ENCODE data around the gene LCN12. TPM values are rescaled to one million over a fixed set of nuclear protein-coding genes. Genes with fewer than 3 reads are reported as not detected.
"Not testable (repeated sequence)": the region's sequence is repeated elsewhere in the genome, so short reads cannot be mapped to it uniquely, and the experiment has no call there.

LCN12 gene
- total RNA-seq, 2 experiments from 2014 or later: 0.73 to 0.89 TPM

DNA sequence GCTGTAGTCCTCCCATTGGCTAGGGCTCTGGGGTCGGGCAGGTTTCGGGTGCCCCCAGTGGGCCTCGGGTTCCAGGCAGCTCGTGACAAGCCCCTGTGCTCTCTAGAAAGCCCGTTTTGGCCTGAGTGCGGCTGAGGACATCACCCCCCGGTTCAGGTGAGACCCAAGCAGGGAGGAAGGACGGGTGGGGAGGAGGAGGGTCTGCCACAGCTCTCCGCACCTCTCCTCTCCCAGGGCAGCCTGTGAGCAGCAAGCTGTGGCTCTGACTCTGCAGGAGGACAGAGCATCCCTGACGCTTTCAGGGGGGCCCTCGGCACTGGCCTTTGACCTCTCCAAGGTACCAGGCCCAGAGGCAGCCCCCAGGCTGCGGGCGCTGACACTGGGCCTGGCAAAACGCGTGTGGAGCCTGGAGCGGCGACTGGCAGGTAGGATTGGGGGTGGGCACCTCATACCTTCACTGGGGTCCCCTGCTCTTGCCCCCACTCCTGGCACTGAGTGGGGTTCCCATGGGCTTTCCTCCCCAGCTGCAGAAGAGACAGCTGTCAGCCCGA lies 40.8 kb downstream of the LCN12 start:
- CTCF ChIA-PET: interaction anchor here (0.9 to 4.4 kb wide), 9 partner anchors 18 to 151 kb away, joined by 3 to 26 read pairs (median 6); partner anchors contain the start of genes ABCA2, AJM1 and C8G
- POLR2A ChIA-PET: interaction anchor here (0.5 to 1.8 kb wide), 8 partner anchors 9 to 243 kb away, joined by 3 to 9 read pairs (median 4); no protein-coding TSS in a partner anchor

DNA sequence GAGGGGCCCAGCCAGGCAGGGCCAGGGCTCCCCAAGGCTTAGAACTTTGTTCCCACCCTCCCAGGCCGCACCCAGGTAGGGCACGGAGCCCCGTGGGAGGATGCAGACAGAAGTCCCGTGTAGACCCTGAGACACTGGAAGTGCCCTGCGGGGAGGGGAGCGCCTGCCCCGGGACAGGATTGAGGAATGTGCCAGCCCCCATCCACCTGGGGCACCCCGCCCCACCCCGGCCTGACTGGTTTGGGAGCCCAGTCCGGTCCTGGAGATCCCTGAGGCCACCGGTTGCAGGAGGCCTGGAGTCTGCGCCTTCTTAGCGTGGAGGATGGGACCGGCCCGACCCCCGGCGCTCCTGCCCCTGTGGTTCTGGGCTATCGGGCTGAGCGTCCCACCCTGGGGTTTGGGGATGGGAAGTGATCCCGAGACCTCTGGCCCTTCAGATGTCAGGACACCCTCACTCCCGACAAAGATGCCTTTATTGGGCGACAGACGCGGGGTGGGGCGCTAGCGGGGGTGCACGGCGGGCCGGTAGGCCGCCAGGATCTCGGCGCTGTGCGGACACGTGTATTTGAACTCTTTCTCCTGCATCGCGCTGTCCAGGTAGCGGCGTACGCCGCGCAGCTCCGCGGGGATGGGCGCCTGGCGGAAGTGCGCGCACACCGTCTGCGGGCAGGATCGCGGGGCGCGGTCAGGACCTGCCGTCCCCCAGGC lies 42.3 kb downstream of the LCN12 start:
- CTCF ChIA-PET: interaction anchor here (1.1 to 4.4 kb wide), 4 partner anchors 35 to 152 kb away, joined by 3 to 26 read pairs (median 6); partner anchors contain the start of genes ABCA2, AJM1 and C8G
- POLR2A ChIA-PET: interaction anchor here (0.6 kb wide), 1 partner anchor 39 kb away, joined by 4 read pairs; no protein-coding TSS in a partner anchor

DNA sequence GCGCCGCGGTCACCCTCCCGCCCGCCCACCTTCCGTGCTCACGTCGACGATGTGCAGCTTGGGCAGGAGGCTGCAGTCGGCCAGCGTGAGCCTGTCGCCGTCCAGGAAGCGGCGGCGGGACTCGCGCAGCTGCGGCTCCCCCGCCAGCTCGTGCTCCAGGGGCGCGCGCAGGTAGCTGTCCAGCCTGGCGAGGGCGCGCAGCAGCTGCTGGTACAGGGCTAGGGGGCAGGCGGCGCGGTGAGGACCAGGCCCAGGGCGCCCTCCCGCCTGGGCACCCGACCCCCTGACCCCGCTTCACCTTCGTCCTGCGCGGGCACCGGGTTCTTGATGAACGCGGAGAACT lies 42.8 kb downstream of the LCN12 start:
- CTCF ChIA-PET: interaction anchor here (1.2 to 4.4 kb wide), 3 partner anchors 34 to 151 kb away, joined by 3 to 26 read pairs (median 9); partner anchors contain the start of gene ABCA2
- POLR2A ChIA-PET: interaction anchor here (0.6 kb wide), 2 partner anchors 73 to 197 kb away, joined by 3 to 6 read pairs; no protein-coding TSS in a partner anchor

DNA sequence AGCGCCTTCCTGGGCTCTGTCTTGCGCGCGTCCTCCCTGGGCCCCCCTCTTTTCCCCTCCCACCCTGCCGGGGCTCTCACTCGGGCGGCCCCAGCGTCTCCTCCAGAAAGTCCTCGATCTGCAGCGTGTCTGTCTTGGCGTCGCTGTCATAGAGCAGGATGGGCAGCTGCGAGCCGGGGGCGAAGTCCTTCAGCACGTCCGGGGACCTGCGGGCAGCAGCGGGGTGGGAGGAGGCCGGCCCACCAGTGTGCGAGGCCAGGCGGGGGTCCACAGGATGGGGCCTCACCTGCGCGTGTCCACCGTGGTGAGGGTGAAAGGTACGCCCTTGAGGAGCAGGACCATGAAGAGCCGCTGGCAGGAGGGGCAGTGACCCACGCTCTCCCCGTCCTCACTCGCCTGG lies 43.3 kb downstream of the LCN12 start:
- POLR2A ChIA-PET: interaction anchor here (0.6 to 1.5 kb wide), 3 partner anchors 47 to 198 kb away, joined by 3 to 6 read pairs (median 4); no protein-coding TSS in a partner anchor
- CTCF ChIA-PET: interaction anchor here (1.1 to 2.3 kb wide), 5 partner anchors 20 to 151 kb away, joined by 3 to 13 read pairs (median 9); partner anchors contain the start of gene ABCA2

DNA sequence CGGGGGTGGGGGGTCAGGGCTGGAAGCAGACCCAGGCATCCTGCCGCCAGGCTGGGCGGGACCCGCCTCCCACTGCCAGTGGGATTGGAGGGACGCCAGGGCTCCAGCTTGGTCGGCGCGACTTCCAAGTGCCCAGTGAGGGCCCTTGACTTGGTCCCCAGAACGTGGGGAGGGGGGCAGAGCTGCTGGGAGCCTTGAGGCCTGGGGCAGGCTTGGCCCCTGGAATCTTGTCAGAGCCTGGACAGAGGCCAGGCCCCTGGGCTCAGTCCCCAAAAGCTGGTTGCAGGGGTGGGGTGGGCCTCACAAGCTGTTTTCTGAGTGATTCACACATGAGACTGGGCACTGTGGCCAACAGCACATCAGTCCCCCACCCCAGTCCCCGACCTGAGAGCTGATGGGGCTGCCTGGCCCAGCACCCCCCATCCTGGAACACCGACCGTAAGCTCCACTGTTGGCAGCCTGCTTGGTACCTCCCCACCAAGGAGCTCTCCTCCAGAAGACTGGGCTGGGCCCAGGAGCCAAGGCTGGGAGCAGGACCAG lies 43.8 kb downstream of the LCN12 start:
- POLR2A ChIA-PET: interaction anchor here (0.6 to 1.5 kb wide), 2 partner anchors 48 to 198 kb away, joined by 4 to 6 read pairs; no protein-coding TSS in a partner anchor

DNA sequence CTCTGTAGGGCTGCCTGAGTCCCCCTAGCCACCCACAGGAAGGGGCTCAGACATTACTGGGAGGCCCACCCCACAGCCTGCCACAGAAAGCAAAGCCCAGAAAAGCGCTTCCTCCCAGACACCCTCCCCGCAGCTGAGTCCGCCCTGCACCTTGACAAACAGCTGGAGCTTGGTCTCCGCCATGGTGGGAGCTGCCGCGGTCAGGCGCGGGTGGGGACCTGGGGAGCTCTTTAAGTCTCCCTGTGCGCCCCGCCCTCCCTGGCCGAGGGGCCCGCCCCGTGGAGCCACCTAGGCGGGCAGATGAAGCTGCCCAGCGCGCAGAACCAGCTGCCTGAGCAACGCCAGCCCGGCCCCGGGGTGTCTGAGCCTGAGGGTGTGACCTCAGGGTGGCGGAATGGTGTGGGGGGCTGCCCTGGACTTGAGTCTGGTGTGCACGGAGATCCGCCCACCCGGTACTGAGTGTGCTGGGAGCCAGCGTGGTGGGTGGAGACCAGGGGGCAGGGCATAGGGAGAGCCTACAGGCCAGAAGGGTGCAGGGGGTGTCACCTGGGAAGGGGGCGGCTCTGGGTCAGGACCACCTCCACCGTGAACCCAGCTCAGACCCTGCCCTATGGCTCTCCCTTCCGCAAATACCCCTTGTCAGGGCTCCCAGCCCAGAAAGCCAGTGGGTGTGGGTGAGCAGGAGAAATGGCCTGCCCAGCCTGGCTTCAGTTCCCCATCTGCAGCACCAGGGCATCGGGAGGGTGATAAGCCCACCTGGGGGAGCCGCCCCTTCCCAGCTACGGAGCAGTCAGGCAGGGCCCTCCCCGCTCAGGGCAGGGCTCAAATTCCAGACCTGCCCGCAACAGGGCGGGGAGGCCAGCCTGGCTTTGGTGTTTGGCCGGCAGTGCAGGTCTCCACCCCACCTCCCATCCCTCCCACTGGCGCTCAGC lies 44.6 kb downstream of the LCN12 start, which contains the start of gene CLIC3:
Gene CLIC3 (minus strand): TSS at position 208 of the 932 bp plus-strand sequence. CDS start 25 bp downstream, at position 183.
- CTCF ChIA-PET: interaction anchor here (0.7 to 2.3 kb wide), 7 partner anchors 21 to 209 kb away, joined by 3 to 13 read pairs (median 3); partner anchors contain the start of gene ABCA2
- POLR2A ChIA-PET: interaction anchor here (1.5 kb wide), 1 partner anchor 48 kb away, joined by 4 read pairs; no protein-coding TSS in a partner anchor

More for the DNA sequence above, 43.8 kb downstream of the LCN12 start:
- CTCF ChIA-PET: interaction anchor here (1.0 to 2.3 kb wide), 7 partner anchors 20 to 208 kb away, joined by 3 to 13 read pairs (median 3); partner anchors contain the start of gene ABCA2

DNA sequence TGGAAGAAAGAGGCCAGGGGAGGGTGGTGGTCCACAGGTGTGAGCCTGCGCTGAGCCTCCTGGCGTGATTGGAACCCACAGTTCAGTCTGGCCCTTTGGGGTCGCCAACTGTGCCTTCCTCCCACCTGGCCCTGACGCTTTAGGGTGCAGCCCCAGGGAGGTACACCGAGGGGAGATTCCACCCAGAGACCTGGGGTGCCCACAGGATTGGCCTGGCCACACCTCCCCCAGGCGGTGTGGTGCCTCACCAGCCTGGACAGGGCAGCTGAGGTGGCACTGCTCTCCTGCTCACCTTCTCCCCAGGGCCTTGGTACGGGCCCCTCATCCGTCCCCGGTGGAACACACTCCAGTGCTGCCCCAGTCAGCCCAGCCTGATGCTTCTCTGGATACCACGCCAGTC lies 45.3 kb downstream of the LCN12 start:
- POLR2A ChIA-PET: no interaction called here
- CTCF ChIA-PET: interaction anchor here (0.6 to 2.3 kb wide), 4 partner anchors 22 to 210 kb away, joined by 3 to 13 read pairs (median 6); partner anchors contain the start of gene ABCA2

DNA sequence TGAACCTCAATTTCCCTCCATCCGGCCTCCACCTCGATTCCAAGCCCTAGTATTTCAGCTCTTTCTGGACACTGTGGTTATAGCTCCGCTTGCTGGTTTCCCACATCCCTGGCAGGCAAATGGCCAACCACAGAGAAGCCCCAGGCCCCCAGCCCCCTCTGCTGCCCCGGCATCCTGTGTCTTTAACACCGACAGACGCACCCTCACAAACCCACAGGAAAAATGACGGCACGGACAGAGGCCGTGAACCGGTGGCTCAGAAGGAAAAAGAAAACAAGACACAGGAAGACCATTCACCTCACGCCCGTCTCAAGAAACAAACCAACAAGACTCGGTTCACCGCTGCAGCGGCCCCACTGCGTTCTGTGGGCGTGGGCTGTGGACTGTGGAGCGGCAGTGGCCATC lies 45.8 kb downstream of the LCN12 start:
- CTCF ChIA-PET: interaction anchor here (0.6 kb wide), 1 partner anchor 22 kb away, joined by 4 read pairs; no protein-coding TSS in a partner anchor

DNA sequence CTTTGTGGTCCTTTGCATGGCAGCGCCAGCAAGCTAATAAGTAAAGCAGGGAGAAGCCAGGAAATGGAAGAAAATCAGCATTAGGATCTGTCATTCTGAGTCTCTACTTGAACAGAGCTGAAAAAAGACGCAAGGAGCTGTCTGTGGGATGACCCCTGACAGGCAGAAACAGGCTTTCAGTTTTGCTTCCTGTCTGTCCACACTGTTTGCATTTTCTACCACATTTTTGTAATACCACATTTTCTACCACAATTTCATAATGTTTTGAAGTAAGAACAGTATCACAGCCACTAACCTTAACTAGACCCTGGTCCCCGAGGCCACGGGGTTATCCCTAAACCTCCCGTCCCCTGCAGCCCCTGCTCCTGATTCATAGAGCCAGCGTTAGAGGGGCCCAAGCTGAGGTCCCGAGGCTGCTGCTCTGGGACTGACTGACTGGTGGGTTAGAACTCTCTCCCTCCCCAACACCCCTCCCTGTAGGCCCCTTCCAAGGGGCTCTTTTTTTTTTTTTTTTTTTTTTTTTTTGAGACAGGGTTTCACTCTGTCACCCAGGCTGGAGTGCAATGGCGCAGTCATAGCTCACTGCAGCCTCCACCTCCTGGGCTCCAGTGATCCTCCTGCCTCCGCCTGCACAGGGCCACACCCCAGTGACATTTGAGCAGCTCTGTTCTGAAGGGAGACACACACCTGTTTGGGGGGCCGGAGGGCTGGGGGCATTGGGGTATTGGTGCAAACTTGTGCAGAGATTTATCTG lies 48.3 kb downstream of the LCN12 start:
- CTCF ChIA-PET: interaction anchor here (0.5 to 3.3 kb wide), 4 partner anchors 25 to 128 kb away, joined by 3 to 30 read pairs (median 12); partner anchors contain the start of gene ABCA2
- POLR2A ChIA-PET: interaction anchor here (1.1 to 1.3 kb wide), 2 partner anchors 27 to 29 kb away, joined by 5 read pairs; no protein-coding TSS in a partner anchor

More for the DNA sequence above, 45.8 kb downstream of the LCN12 start:
- POLR2A ChIA-PET: no interaction called here

DNA sequence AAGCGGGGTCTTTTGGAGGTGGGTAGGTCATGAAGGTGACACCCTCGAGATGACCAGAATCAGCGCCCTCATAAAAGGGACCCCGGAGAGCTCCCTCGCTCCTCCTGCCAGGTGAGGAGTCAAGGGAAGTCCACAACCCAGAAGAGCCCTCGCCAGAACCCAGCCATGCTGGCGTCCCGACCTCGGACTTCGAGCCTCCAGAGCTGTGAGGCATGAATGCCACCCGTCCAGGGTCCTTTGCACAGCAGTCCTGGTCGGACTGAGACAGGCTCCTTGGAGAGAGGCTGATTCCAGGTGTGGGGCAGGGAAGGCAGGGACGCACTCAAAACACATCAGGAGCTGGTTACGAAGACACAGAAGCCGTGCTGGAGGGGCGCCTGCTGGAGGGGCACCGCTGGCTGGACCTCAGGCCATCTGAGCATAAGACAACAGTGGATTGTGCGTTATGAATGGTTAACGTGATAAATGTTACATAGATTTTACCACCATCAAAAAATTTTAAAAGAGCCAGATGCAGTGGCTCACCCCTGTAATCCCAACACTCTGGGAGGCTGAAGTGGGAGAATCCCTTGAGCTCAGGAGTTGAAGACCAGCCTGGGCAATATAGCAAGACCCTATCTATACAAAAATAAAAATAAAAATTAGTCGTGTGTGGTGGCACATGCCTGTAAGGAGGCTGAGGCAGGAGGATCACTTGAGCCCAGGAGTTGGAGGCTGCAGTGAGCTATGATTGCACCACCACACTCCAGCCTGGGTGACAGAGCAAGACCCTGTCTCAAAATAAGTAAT lies 50.0 kb downstream of the LCN12 start:
- POLR2A ChIA-PET: interaction anchor here (1.0 kb wide), 1 partner anchor 9 kb away, joined by 5 read pairs; the partner anchor contains the start of gene PAXX
- CTCF ChIA-PET: interaction anchor here (0.7 to 1.4 kb wide), 8 partner anchors 20 to 215 kb away, joined by 3 to 6 read pairs (median 3); partner anchors contain the start of gene NPDC1

DNA sequence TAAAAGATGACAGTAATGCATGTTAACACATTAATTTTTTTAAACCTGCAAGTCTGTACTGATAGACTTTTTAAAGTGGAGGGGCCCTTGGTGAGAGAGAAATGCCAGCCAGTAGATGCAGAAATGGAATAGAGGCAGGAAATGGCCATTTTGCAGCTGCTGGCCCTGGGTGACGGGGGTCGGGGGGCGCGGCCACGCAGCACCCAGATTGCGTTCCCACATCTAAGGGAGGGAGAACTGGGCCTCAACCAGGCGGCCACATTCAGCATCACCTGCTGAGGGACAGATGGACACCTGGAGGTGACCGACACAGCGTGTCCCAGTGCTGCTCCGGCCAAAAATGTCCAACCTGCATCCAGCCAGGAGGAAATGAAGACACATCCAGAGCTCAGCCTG lies 50.6 kb downstream of the LCN12 start:
- POLR2A ChIA-PET: no interaction called here
- CTCF ChIA-PET: interaction anchor here (0.8 to 1.4 kb wide), 6 partner anchors 20 to 44 kb away, joined by 3 to 6 read pairs (median 3); partner anchors contain the start of gene NPDC1

DNA sequence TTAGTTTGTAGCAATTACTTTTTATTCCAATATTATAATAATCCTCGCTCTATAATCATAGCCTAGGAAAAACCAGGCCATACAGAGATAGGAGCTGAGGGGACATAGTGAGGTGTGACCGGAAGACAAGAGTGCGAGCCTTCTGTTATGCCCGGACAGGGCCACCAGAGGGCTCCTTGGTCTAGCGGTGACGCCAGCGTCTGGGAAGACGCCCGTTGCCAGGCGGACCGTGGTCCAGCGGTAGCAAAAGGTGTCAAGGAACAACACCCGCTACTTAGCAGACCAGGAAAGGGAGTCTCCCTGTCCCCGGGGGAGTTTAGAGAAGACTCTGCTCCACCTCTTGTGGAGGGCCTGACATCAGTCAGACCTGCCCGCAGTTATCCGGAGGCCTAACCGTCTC lies 52.2 kb downstream of the LCN12 start:
- POLR2A ChIA-PET: not testable (repeated sequence)
- CTCF ChIA-PET: interaction anchor here (1.4 to 1.6 kb wide), 2 partner anchors 25 to 31 kb away, joined by 3 read pairs; no protein-coding TSS in a partner anchor

Other genes with a start within 250 kb of the LCN12 start
- not detected for gene DIPK1B, start 239.7 kb upstream of the LCN12 start, total RNA-seq
- 1 to 10 TPM; 1.1 to 1.6 TPM for gene LCN10, start 209.3 kb upstream of the LCN12 start, total RNA-seq
- not detected for gene LCN6, start 203.7 kb upstream of the LCN12 start, total RNA-seq
- not detected for gene LCN8, start 194.0 kb upstream of the LCN12 start, total RNA-seq
- gene LCN15, start 187.8 kb upstream of the LCN12 start, total RNA-seq: not detected
- 10 to 100 TPM; 48.4 to 53.3 TPM for gene TMEM141, start 160.9 kb upstream of the LCN12 start, total RNA-seq
- under 1 TPM in 1 of 2 experiments, not detected in 1; 0.46 TPM for gene CCDC183, start 155.9 kb upstream of the LCN12 start, total RNA-seq
- gene RABL6, start 144.3 kb upstream of the LCN12 start, total RNA-seq: 100 to 1,000 TPM; 101 to 106 TPM
- 1 to 10 TPM; 3.8 to 3.9 TPM for gene AJM1, start 109.8 kb upstream of the LCN12 start, total RNA-seq
- gene PHPT1, start 102.9 kb upstream of the LCN12 start, total RNA-seq: 100 to 1,000 TPM; 104 to 105 TPM
- 10 to 100 TPM; 14.1 to 15.3 TPM for gene MAMDC4, start 99.9 kb upstream of the LCN12 start, total RNA-seq
- gene EDF1, start 86.0 kb upstream of the LCN12 start, total RNA-seq: 100 to 1,000 TPM; 320 to 322 TPM
- 10 to 100 TPM; 48.1 to 55.0 TPM for gene TRAF2, start 65.8 kb upstream of the LCN12 start, total RNA-seq
- 10 to 100 TPM; 81.2 to 82.1 TPM for gene FBXW5, start 7.5 kb upstream of the LCN12 start, total RNA-seq
- under 1 TPM in 1 of 2 experiments, not detected in 1; 0.69 TPM for gene C8G, start 7.0 kb upstream of the LCN12 start, total RNA-seq
- gene PTGDS, start 25.2 kb downstream of the LCN12 start, total RNA-seq: not detected
- under 1 TPM in 1 of 2 experiments, not detected in 1; 0.10 TPM for gene LCNL1, start 30.7 kb downstream of the LCN12 start, total RNA-seq
- 10 to 100 TPM; 66.9 to 74.6 TPM for gene PAXX, start 40.1 kb downstream of the LCN12 start, total RNA-seq
- gene CLIC3, start 44.3 kb downstream of the LCN12 start, total RNA-seq: not detected
- gene ABCA2, start 76.0 kb downstream of the LCN12 start, total RNA-seq: 10 to 100 TPM in 1 of 2 experiments, 1 to 10 TPM in 1; 9.8 to 10.3 TPM
- under 1 TPM in 1 of 2 experiments, not detected in 1; 0.06 TPM for gene FUT7, start 79.8 kb downstream of the LCN12 start, total RNA-seq
- 10 to 100 TPM; 28.2 to 31.4 TPM for gene NPDC1, start 93.9 kb downstream of the LCN12 start, total RNA-seq
- not detected for gene ENTPD2, start 101.8 kb downstream of the LCN12 start, total RNA-seq
- 10 to 100 TPM; 16.4 to 16.5 TPM for gene SAPCD2, start 118.3 kb downstream of the LCN12 start, total RNA-seq
- 10 to 100 TPM; 27.2 to 29.6 TPM for gene UAP1L1, start 125.2 kb downstream of the LCN12 start, total RNA-seq
- 10 to 100 TPM; 30.0 to 34.1 TPM for gene MAN1B1, start 134.7 kb downstream of the LCN12 start, total RNA-seq
- 100 to 1,000 TPM; 323 to 333 TPM for gene DPP7, start 162.5 kb downstream of the LCN12 start, total RNA-seq
- gene GRIN1, start 186.9 kb downstream of the LCN12 start, total RNA-seq: under 1 TPM in 1 of 2 experiments, not detected in 1; 0.06 TPM
- gene LRRC26, start 217.8 kb downstream of the LCN12 start, total RNA-seq: not detected
- gene TMEM210, start 219.8 kb downstream of the LCN12 start, total RNA-seq: not detected
- gene ANAPC2, start 236.3 kb downstream of the LCN12 start, total RNA-seq: 10 to 100 TPM; 49.1 to 51.8 TPM
- 100 to 1,000 TPM; 103 TPM for gene SSNA1, start 236.4 kb downstream of the LCN12 start, total RNA-seq
- gene TPRN, start 248.5 kb downstream of the LCN12 start, total RNA-seq: 10 to 100 TPM; 11.1 to 11.9 TPM

All from activated CD8-positive, alpha-beta memory T cell treated with anti-CD3 and anti-CD28 coated beads for 36 hours (primary cell).